Measurements from ENCODE around the gene KRT23. TPM values are rescaled to one million over a fixed set of nuclear protein-coding genes. Genes with fewer than 3 reads are reported as not detected.
A peak's percentile ranks its signal among the peaks of the same experiment; 100 is the strongest.

Gene KRT23
- total and polyA plus RNA-seq, 2 of the 13 experiments (the other 11 are each of a cell fraction or from before 2014, with no cell fraction given): 24.7 to 51.1 TPM

- TF ChIP-seq, protein P1, sequence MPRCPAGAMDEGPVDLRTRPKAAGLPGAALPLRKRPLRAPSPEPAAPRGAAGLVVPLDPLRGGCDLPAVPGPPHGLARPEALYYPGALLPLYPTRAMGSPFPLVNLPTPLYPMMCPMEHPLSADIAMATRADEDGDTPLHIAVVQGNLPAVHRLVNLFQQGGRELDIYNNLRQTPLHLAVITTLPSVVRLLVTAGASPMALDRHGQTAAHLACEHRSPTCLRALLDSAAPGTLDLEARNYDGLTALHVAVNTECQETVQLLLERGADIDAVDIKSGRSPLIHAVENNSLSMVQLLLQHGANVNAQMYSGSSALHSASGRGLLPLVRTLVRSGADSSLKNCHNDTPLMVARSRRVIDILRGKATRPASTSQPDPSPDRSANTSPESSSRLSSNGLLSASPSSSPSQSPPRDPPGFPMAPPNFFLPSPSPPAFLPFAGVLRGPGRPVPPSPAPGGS (CRISPR knock-in tag; IDR thresholded peaks at IDR 0.05): no peak
- TF ChIP-seq, protein P2, sequence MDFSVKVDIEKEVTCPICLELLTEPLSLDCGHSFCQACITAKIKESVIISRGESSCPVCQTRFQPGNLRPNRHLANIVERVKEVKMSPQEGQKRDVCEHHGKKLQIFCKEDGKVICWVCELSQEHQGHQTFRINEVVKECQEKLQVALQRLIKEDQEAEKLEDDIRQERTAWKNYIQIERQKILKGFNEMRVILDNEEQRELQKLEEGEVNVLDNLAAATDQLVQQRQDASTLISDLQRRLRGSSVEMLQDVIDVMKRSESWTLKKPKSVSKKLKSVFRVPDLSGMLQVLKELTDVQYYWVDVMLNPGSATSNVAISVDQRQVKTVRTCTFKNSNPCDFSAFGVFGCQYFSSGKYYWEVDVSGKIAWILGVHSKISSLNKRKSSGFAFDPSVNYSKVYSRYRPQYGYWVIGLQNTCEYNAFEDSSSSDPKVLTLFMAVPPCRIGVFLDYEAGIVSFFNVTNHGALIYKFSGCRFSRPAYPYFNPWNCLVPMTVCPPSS (IDR thresholded peaks at IDR 0.05): no peak
- TF ChIP-seq, protein P3, sequence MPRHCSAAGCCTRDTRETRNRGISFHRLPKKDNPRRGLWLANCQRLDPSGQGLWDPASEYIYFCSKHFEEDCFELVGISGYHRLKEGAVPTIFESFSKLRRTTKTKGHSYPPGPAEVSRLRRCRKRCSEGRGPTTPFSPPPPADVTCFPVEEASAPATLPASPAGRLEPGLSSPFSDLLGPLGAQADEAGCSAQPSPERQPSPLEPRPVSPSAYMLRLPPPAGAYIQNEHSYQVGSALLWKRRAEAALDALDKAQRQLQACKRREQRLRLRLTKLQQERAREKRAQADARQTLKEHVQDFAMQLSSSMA (CRISPR knock-in tag; IDR thresholded peaks at IDR 0.05): no peak
- TF ChIP-seq SRSF4 (IDR thresholded peaks at IDR 0.05; ENCODE audit: low read depth, low read length, poor library complexity, severe bottlenecking) (no peak), ZNF609 (CRISPR knock-in tag; IDR thresholded peaks at IDR 0.05; ENCODE audit: borderline replicate concordance) (no peak), PPARG (CRISPR knock-in tag; conservative IDR thresholded peaks at IDR 0.05) (peak; percentile 29; the same call in 1 of the 2 replicates), CENPX (CRISPR knock-in tag; IDR thresholded peaks at IDR 0.05) (no peak), ZFP37 (CRISPR knock-in tag; IDR thresholded peaks at IDR 0.05; ENCODE audit: borderline replicate concordance) (no peak), ZNF569 (CRISPR knock-in tag; IDR thresholded peaks at IDR 0.05; ENCODE audit: borderline replicate concordance) (no peak), KLF6 (CRISPR knock-in tag; IDR thresholded peaks at IDR 0.05) (no peak), ZNF83 (CRISPR knock-in tag; IDR thresholded peaks at IDR 0.05; ENCODE audit: borderline replicate concordance) (no peak), YY1 (IDR thresholded peaks at IDR 0.05; ENCODE audit: insufficient read depth, insufficient replicate concordance, low read depth, low read length) (no peak), SMAD1 (CRISPR knock-in tag; IDR thresholded peaks at IDR 0.05; ENCODE audit: borderline replicate concordance, low read depth) (no peak), CREBL2 (CRISPR knock-in tag; IDR thresholded peaks at IDR 0.05; ENCODE audit: borderline replicate concordance) (no peak), CHD4 (IDR thresholded peaks at IDR 0.05; ENCODE audit: borderline replicate concordance, low read length) (no peak), EHMT2 (IDR thresholded peaks at IDR 0.05; ENCODE audit: borderline replicate concordance, low read depth, low read length) (peak; percentile 58; the same call in 1 of the 2 replicates), ZFP36 (IDR thresholded peaks at IDR 0.05; ENCODE audit: borderline replicate concordance, low read depth, low read length, partially characterized antibody) (no peak)
- TF ChIP-seq, protein P4, sequence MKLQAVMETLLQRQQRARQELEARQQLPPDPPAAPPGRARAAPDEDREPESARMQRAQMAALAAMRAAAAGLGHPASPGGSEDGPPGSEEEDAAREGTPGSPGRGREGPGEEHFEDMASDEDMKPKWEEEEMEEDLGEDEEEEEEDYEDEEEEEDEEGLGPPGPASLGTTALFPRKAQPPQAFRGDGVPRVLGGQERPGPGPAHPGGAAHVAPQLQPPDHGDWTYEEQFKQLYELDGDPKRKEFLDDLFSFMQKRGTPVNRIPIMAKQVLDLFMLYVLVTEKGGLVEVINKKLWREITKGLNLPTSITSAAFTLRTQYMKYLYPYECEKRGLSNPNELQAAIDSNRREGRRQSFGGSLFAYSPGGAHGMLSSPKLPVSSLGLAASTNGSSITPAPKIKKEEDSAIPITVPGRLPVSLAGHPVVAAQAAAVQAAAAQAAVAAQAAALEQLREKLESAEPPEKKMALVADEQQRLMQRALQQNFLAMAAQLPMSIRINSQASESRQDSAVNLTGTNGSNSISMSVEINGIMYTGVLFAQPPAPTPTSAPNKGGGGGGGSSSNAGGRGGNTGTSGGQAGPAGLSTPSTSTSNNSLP (IDR thresholded peaks at IDR 0.05; ENCODE audit: low read depth, low read length): no peak
Observed at GRCh38 chr17:40903129-40903847, 34.2 kb downstream of the KRT23 start (continued).
